AG10803 (cell line): ENCODE measurements around the gene TERT.

ENCODE experiments used
- DNase-seq: peaks from one replicate; pipeline ENCODE4 v3.0.0; 2010; ENCODE audit warnings: low read depth
- H3K4me3 ChIP-seq: 2 replicates; pipeline ENCODE4 v1.5.1; 2011; ENCODE audit warnings: mild to moderate bottlenecking, low read length, control low read depth
- CTCF ChIP-seq: conservative IDR thresholded peaks from 2 replicates; pipeline ENCODE4 v1.5.1; 2011; ENCODE audit warnings: mild to moderate bottlenecking, low read length, control low read depth, inconsistent platforms

TERT gene

GRCh38 chr5:1220351-1220750 is 74.5 kb downstream of the TERT start:
- TF ChIP-seq CTCF: no peak
- H3K4me3 ChIP-seq: no peak overlapping the region
- no peak for DNase-seq

GRCh38 chr5:1219768-1220100 is 75.1 kb downstream of the TERT start:
- no peak for DNase-seq
- no peak overlapping the region for H3K4me3 ChIP-seq
- TF ChIP-seq CTCF: no peak

- no peak overlapping the region for H3K4me3 ChIP-seq
- TF ChIP-seq CTCF: no peak
- no peak for DNase-seq
Observed at GRCh38 chr5:1219098-1219767, 75.6 kb downstream of the TERT start.

- H3K4me3 ChIP-seq: no peak overlapping the region
- no peak for DNase-seq
Observed at GRCh38 chr5:1218351-1219080, 76.4 kb downstream of the TERT start.

GRCh38 chr5:1217596-1218206 is 77.2 kb downstream of the TERT start:
- no peak overlapping the region for H3K4me3 ChIP-seq
- DNase-seq: no peak
- no peak for TF ChIP-seq CTCF

More at GRCh38 chr5:1218351-1219080, 76.4 kb downstream of the TERT start:
- TF ChIP-seq CTCF: no peak

- H3K4me3 ChIP-seq: no peak overlapping the region
- TF ChIP-seq CTCF: no peak
- DNase-seq: no peak
Observed at GRCh38 chr5:1216918-1217295, 78.0 kb downstream of the TERT start.
